Measurements from ENCODE around the gene TUBGCP3.

The TUBGCP3 gene

GRCh38 chr13:112445411-112446271, 142.3 kb downstream of the TUBGCP3 start:
- no peak for TF ChIP-seq CTCF (IDR thresholded peaks at IDR 0.05; ENCODE audit: control insufficient read depth, extremely low read depth, insufficient read depth)
- no peak for DNase-seq (ENCODE audit: low read depth)

GRCh38 chr13:112444416-112445399, 143.2 kb downstream of the TUBGCP3 start:
- no peak overlapping the region for H3K4me3 ChIP-seq (ENCODE audit: low read depth, low read length)
- no peak for TF ChIP-seq CTCF (IDR thresholded peaks at IDR 0.05; ENCODE audit: control insufficient read depth, extremely low read depth, insufficient read depth)
- no peak for DNase-seq (ENCODE audit: low read depth)

More at GRCh38 chr13:112445411-112446271, 142.3 kb downstream of the TUBGCP3 start:
- H3K4me3 ChIP-seq (ENCODE audit: low read depth, low read length): no peak overlapping the region

GRCh38 chr13:112443995-112444311, 144.0 kb downstream of the TUBGCP3 start:
- H3K4me3 ChIP-seq (ENCODE audit: low read depth, low read length): no peak overlapping the region
- TF ChIP-seq CTCF (IDR thresholded peaks at IDR 0.05; ENCODE audit: control insufficient read depth, extremely low read depth, insufficient read depth): peak; percentile 91
- peak; percentile 13 for DNase-seq (ENCODE audit: low read depth)

- H3K4me3 ChIP-seq (ENCODE audit: low read depth, low read length): no peak overlapping the region
- no peak for DNase-seq (ENCODE audit: low read depth)
- peak; percentile 66 for TF ChIP-seq CTCF (IDR thresholded peaks at IDR 0.05; ENCODE audit: control insufficient read depth, extremely low read depth, insufficient read depth)
Observed at GRCh38 chr13:112443191-112443994, 144.6 kb downstream of the TUBGCP3 start.

- TF ChIP-seq CTCF (IDR thresholded peaks at IDR 0.05; ENCODE audit: control insufficient read depth, extremely low read depth, insufficient read depth): no peak
- no peak overlapping the region for H3K4me3 ChIP-seq (ENCODE audit: low read depth, low read length)
- DNase-seq (ENCODE audit: low read depth): no peak
Observed at GRCh38 chr13:112442483-112443090, 145.4 kb downstream of the TUBGCP3 start.

GRCh38 chr13:112441779-112442310, 146.1 kb downstream of the TUBGCP3 start:
- no peak for DNase-seq (ENCODE audit: low read depth)
- TF ChIP-seq CTCF (IDR thresholded peaks at IDR 0.05; ENCODE audit: control insufficient read depth, extremely low read depth, insufficient read depth): no peak

More at GRCh38 chr13:112441779-112442310, 146.1 kb downstream of the TUBGCP3 start:
- H3K4me3 ChIP-seq (ENCODE audit: low read depth, low read length): no peak overlapping the region

All from LNCaP clone FGC (cell line).